CD4-positive, alpha-beta T cell treated with Interleukin-6 for 4 hours (primary cell): Measurements from ENCODE around the gene SCT.
A peak's percentile ranks its signal among the peaks of the same experiment; 100 is the strongest.

Source experiments
- DNase-seq: peaks from one replicate; pipeline ENCODE4 v3.0.0-alpha.2; 2020; ENCODE audit warnings: mixed read lengths

The SCT gene

GRCh38 chr11:643849-644738 is 17.1 kb upstream of the SCT start:
- DNase-seq, result no peak

DNA sequence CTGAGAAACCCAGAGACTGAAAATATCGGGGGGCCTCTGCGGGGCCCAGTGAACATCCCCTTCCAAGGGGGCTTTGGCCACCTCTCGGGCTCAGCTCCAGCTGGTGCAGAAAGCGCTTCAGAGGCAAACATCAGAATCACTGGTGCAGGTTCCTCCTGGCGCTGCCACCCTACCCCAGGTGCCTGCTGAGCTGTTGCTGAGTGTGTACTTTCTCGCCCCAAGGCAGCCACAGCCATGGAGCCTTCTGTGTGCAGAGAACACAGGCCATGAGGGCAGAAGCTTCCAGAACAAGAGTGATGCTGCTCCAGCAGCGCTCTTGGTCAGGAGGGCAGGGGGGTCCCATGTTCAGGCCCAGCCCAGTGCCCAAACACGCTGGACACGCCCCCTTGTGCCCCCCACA is 16.4 kb upstream of the SCT start:
- DNase-seq, result no peak

GRCh38 chr11:641806-642370 is 14.9 kb upstream of the SCT start:
- DNase-seq, result no peak

GRCh38 chr11:640021-640706 is 13.2 kb upstream of the SCT start:
- no peak for DNase-seq

GRCh38 chr11:639332-639955 is 12.5 kb upstream of the SCT start:
- DNase-seq, result no peak

DNA sequence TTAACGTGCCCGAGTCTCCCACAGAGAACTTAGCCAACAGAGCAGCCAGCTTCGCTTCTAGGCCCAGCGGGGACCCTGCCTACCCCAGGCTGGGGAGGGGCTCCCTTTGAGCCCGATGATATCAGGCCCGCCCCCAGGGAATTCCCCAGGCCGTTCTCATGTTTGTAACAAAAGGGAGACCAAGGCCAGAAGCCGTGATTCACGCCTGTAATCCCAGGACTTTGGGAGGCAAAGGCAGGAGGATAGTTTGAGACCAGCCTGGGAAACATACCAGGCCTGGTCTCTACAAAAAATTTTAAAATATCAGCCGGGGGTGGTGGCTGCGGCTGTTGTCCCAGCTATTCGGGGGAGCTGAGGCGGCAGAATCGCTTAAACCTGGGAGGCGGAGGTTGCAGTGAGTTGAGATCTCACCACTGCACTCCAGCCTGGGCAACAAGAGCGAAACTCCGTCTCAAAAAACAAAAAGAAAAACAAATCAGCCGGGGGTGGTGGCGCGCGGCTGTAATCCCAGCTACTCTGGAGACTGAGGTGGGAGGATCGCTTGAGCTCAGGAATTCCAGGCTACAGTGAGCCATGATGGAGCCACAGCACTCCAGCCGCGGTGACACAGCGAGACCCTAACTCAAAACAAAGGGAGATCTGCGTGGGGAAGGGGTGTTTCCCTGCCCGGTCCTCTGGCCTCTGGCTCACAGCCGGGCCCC is 11.8 kb upstream of the SCT start:
- no peak for DNase-seq

GRCh38 chr11:637593-638521 is 10.9 kb upstream of the SCT start:
- no peak for DNase-seq

GRCh38 chr11:637333-637592 is 10.3 kb upstream of the SCT start:
- no peak for DNase-seq

- no peak for DNase-seq
Measured at GRCh38 chr11:636511-637332, 9.7 kb upstream of the SCT start, which contains the start of gene DRD4. Gene DRD4, plus strand, starts transcription at chr11:637269. Its CDS starts 36 bp downstream, at chr11:637305.

DNA sequence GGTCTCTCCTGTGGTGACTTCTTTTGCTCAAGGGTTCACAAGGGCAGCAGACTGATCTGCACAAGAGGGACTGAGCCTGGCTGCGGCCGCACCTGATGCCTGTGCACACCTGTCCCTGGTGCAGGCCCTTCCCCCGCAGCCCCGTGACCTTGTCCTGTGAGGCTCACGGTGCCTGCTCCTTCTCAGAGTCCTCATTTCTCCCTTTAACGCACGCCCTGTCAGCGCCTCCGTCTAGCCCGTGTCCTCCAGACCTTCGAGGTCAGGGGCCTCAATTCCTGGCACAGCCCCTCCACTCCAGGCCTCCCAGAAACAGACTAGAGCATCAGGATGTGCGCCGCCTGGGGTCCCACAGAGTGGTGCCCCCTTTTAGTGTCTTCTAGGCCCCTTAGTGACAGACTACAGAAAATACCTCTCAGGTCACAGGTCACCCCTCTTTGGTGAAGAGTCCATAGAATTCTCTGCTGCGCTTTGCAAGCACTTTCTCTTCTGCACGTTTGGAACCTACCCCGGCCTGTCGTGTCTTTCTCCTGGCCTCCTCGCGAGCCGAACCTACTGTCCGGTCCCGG is 9.0 kb upstream of the SCT start:
- no peak for DNase-seq

DNA sequence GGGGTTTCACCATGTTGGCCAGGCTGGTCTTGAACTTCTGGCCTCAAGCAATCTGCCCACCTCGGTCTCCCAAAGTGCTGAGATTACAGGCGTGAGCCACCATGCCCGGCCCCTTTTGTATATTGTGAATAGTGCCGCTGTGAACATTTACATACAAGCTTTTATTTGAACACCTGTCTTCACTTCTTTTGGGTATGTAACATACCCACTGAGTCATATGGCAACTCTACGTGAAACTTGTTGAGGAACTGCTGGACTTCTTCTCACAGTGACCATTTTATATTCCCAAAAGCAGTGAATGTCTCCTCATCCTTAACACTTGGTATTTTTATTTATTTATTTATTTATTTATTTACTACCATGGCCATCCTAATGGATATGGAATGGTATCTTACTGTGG is 3.9 kb upstream of the SCT start:
- no peak for DNase-seq

DNA sequence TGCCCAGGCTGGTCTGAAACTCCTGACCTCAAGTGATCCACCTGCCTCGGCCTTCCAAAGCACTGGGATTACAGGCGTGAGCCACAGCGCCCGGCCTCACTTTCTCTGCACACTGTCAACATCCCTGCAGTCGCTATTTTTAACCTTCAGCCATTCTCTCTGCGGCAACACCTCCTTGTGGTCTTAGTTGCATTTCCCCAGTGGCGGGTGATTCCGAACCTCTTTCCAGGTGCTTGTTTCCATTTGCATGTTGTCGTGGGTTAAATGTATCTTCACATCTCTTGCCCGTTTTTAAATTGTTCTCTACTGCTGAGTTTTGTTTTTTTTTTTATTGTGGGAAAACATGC is 2.2 kb upstream of the SCT start:
- DNase-seq, result peak; percentile 29

DNA sequence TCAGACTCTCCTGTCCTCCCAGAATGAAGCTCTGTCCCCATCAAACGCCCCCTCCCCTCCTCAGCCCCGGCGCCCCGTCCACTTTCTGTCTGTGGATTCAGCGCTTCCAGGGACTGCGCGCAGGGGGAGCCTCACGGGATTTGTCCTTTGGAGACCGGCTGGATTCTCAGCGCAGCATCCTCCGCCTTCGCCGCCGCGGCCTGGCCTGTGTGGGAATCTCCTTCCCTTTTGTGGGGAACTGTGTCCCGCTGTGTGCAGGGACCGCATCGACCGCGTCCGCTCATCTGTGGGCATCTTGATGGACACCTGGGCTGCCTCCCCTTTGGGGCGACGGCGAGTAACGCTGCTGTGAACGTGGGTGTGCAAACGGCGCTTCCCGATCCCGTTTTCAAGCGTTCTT is 1.1 kb upstream of the SCT start:
- no peak for DNase-seq

DNA sequence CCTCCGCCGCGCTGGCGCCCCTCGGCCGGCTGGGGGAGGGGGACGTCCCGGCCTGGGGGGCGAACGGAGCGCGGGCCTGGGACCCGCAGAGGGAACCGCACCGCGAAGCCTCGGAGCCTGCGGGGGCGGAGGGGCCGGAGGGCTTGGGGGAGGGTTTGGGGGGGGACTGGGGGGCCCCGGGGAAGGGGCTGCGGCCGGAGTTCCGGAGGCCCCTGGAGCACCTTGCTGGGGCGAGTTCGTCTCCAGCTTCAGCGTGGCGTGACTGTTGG is 261 bp upstream of the SCT start:
- DNase-seq, result no peak

- DNase-seq, result no peak
Measured at GRCh38 chr11:625636-626268, 1.2 kb downstream of the SCT start.

- no peak for DNase-seq
Measured at GRCh38 chr11:624705-625635, 2.0 kb downstream of the SCT start, which contains the start of gene CDHR5. Gene CDHR5, minus strand, starts transcription at chr11:624955. Its CDS starts 53 bp downstream, at chr11:624902.

DNA sequence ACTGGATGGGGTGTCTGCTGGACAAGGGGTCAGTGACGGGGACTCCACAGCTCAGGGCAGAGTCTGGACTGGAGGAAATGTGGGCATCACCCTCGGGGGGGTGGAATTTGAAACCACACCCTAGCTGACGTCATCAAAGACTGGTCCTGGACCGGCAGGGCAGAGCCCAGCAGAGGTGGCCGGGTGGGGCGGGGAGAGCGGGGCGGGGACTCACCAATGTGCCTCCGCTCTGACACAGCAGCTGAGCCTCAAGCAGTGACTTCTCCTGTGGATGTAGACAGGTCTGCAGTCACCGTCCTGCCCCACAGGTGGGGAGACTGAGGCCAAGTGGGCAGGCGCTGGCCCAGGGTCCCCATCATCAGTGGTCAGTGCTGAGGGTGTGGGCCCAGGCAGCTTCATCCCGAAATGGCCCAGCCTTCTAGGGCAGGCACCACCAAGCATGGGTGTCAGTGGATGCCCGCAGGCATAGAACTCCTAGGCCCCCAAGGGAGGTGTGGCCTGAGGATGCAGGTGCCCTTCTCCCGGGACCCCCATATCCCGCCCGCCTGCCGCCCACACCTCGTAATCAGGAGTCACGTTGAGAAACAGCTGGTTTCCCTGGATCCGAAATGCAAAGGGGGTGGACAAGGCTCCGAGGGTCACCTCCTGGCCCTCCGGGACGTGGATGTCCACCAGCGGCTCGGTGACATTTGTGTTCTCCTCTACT is 2.8 kb downstream of the SCT start:
- no peak for DNase-seq

- DNase-seq, result no peak
Measured at GRCh38 chr11:623349-623869, 3.6 kb downstream of the SCT start.
